Hair follicle dermal papilla cell (primary cell): Measurements from ENCODE around the gene PRELID2. TPM values are rescaled to one million over a fixed set of nuclear protein-coding genes. Genes with fewer than 3 reads are reported as not detected.

Source experiments
- total RNA-seq: library from RNA; depleted of rRNA; stranded (reverse); fragments of >200 nt; gene quantifications from 2 replicates; pipeline ENCODE4 v1.2.3, GENCODE V29; 2012

PRELID2 gene
- total RNA-seq: 10.4 and 10.9 TPM in 2 replicates

DNA sequence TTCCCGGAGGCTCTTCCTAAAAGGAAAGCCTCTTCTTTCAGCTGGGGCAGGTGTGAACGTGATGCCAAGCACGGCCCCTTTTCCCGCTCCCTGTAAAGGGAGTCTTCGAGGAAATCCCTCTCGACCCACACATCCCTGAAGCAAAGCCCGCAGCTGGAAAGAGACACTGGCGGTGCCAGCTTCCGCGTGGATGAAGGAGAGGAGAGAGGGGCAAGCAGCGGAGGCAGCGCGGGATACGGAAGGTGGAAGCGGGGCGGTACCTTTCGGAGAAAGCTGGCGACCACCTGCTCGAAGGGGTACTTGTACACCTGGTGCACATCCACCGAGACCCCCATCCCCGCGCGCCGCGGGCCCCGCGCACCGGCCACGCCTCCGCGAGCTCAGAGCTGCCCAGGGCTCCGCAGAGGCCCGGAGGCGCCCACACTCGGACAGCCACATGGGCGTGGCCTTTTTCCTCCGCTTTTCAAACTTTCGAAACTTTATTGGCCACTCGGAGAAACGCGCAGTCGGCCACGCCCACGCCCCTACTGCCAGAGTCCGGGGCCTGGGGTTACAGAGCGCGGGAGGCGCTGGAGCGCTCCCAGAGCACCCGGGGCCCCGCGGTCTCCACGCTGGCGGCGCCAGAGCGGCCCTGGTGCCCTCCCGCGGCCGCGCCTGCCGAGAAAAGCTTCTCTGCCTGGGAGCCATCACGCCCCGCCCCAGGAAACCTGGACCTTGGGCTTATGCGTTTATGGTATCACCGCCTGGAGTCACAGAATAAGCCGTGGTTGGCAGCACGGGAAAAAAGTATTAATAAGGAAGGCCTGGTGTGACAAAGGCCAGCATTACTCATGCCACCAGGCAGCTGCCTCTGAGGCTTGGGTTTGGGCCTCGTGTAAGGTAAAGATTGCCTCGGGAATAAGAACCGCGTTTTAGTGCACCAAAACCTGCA is at the start of gene PRELID2:
Gene PRELID2, minus strand, starts transcription at position 426 of the 931 bp plus-strand sequence. Its CDS starts 91 bp downstream, at position 335.

DNA sequence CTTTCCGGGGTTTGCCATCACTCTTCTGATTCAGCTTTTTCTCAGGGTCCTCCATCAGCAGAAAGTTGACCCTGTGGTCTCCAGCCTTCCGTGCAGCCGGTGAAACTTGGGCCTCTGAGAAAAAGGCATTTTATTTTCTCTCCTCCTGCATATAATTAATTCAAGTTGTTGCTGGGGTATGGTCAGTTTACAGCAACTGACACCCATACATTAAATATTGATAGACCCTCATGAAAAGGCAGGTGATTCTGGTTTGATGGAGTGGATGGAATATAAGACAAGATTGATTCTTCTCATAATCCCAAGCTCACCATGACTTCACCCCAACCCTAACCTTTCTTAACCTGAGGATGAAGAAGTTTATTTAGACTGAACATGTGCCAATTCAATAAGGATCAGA is 37.8 kb upstream of the PRELID2 start, which contains the start of gene GRXCR2:
Gene GRXCR2, minus strand, starts transcription at position 101 of the 400 bp plus-strand sequence. Its CDS starts 46 bp downstream, at position 55.

Other genes with a start within 250 kb of the PRELID2 start
- gene GRXCR2, start 37.7 kb upstream of the PRELID2 start, total RNA-seq: not detected in 2 replicates
- 1.5 and 1.8 TPM in 2 replicates for gene SH3RF2, start 101.2 kb upstream of the PRELID2 start, total RNA-seq